GM21723 (cell line): Measurements from ENCODE around the gene GABRP.
"Not testable (repeated sequence)": the region's sequence is repeated elsewhere in the genome, so short reads cannot be mapped to it uniquely, and the experiment has no call there.

Experiments
- ATAC-seq: cut with Tn5 transposase; IDR thresholded peaks from one replicate; pipeline ENCODE4 v1.9.1; 2021; ENCODE audit warnings: mild to moderate bottlenecking, moderate library complexity; ENCODE audit not compliant: unreplicated experiment

The GABRP gene

GRCh38 chr5:170755679-170756456, 27.7 kb upstream of the GABRP start:
- ATAC-seq = no peak

GRCh38 chr5:170756691-170757090, 26.8 kb upstream of the GABRP start:
- ATAC-seq = peak; percentile 27

- ATAC-seq = peak; percentile 62
These were observed 26.3 kb upstream of the GABRP start for GRCh38 chr5:170757182-170757601.

GRCh38 chr5:170757669-170758068, 25.9 kb upstream of the GABRP start:
- ATAC-seq = no peak

GRCh38 chr5:170758481-170758880, 25.0 kb upstream of the GABRP start:
- no peak for ATAC-seq

GRCh38 chr5:170760113-170760512, 23.4 kb upstream of the GABRP start:
- no peak for ATAC-seq

- ATAC-seq = no peak
These were observed 22.3 kb upstream of the GABRP start for GRCh38 chr5:170761048-170761707.

- ATAC-seq = no peak
These were observed 21.8 kb upstream of the GABRP start for GRCh38 chr5:170761708-170762066.

GRCh38 chr5:170762298-170762697, 21.2 kb upstream of the GABRP start:
- ATAC-seq = not testable (repeated sequence)

GRCh38 chr5:170765868-170766267, 17.7 kb upstream of the GABRP start:
- not testable (repeated sequence) for ATAC-seq

GRCh38 chr5:170769246-170769645, 14.3 kb upstream of the GABRP start:
- ATAC-seq = no peak

- no peak for ATAC-seq
These were observed 13.6 kb upstream of the GABRP start for GRCh38 chr5:170769898-170770416.

GRCh38 chr5:170771496-170771895, 12.0 kb upstream of the GABRP start:
- no peak for ATAC-seq

- no peak for ATAC-seq
These were observed 10.2 kb upstream of the GABRP start for GRCh38 chr5:170773024-170773985.

GRCh38 chr5:170774831-170775230, 8.7 kb upstream of the GABRP start:
- ATAC-seq = no peak

- no peak for ATAC-seq
These were observed 1.6 kb upstream of the GABRP start for GRCh38 chr5:170781946-170782345.

GRCh38 chr5:170782438-170782837, 1.1 kb upstream of the GABRP start:
- no peak for ATAC-seq

GRCh38 chr5:170785416-170785815, 1.9 kb downstream of the GABRP start:
- no peak for ATAC-seq

- ATAC-seq = no peak
These were observed 3.7 kb downstream of the GABRP start for GRCh38 chr5:170787216-170787615.

- no peak for ATAC-seq
These were observed 5.2 kb downstream of the GABRP start for GRCh38 chr5:170788626-170789304.
